HepG2 (cell line): ENCODE measurements around the gene SPATA33. TPM values are rescaled to one million over a fixed set of nuclear protein-coding genes. Genes with fewer than 3 reads are reported as not detected.

Experiments used
- ATF6 ChIP-seq: sonication (generic); formaldehyde crosslinking; conservative IDR thresholded peaks from 2 replicates; pipeline ENCODE4 v1.4.0; 2020; ENCODE audit warnings: missing genetic modification reagents
- BCL3 ChIP-seq: sonication (generic); formaldehyde crosslinking; IDR thresholded peaks from 2 replicates; pipeline ENCODE4 v1.5.1; 2020; ENCODE audit warnings: mild to moderate bottlenecking, missing genetic modification reagents, moderate library complexity
- BRCA1 ChIP-seq: sonication (generic); formaldehyde crosslinking; IDR thresholded peaks from 2 replicates; pipeline ENCODE4 v1.4.0; 2020; ENCODE audit warnings: missing genetic modification reagents
- CTCF ChIP-seq: sonication (generic); formaldehyde crosslinking; IDR thresholded peaks from 2 replicates; pipeline ENCODE4 v1.5.0; 2020; ENCODE audit warnings: mild to moderate bottlenecking, missing genetic modification reagents, moderate library complexity
- E2F2 ChIP-seq: sonication (generic); formaldehyde crosslinking; IDR thresholded peaks from 2 replicates; pipeline ENCODE4 v1.4.0; 2020; ENCODE audit warnings: missing genetic modification reagents, borderline replicate concordance
- FOXO1 ChIP-seq: sonication (generic); formaldehyde crosslinking; IDR thresholded peaks from 2 replicates; pipeline ENCODE4 v1.4.0; 2020; ENCODE audit warnings: missing genetic modification reagents
- MBNL3 ChIP-seq: fragments of 250-450 bp; sonication (Bioruptor Pico); conservative IDR thresholded peaks from 2 replicates; pipeline ENCODE4 v1.8.0; 2022; ENCODE audit warnings: mild to moderate bottlenecking, inconsistent platforms
- NFE2L2 ChIP-seq: fragments of 150-350 bp; IDR thresholded peaks from 2 replicates; pipeline ENCODE4 v1.6.1; 2014; ENCODE audit warnings: low read length
- NR2F1 ChIP-seq, 2 experiments: fragments of 450-650 bp in 1 of 2; formaldehyde crosslinking in 1 of 2; IDR thresholded peaks; 2 replicates each; pipeline versions ENCODE4 v1.5.0 to v1.6.1; 2016 to 2020; ENCODE audit warnings: mild to moderate bottlenecking in 1 of 2, missing compliant biosample characterization in 1 of 2, missing genetic modification reagents in 1 of 2, moderate library complexity in 1 of 2
- NR2F6 ChIP-seq, 2 experiments: IDR thresholded peaks; 2 replicates each; pipeline ENCODE4 v1.6.1; 2016; ENCODE audit warnings: antibody characterized with exemption in 1 of 2, mild to moderate bottlenecking in 1 of 2
- PCBP2 ChIP-seq: fragments of 200-400 bp; formaldehyde crosslinking; optimal IDR thresholded peaks from 2 replicates; pipeline ENCODE3; 2018; ENCODE audit warnings: low read length, low read depth; ENCODE audit not compliant: poor library complexity, severe bottlenecking
- RARA ChIP-seq: IDR thresholded peaks from 2 replicates; pipeline ENCODE4 v1.6.1; 2016; ENCODE audit warnings: missing genetic modification reagents, missing compliant biosample characterization
- ZNF180 ChIP-seq: sonication (generic); formaldehyde crosslinking; IDR thresholded peaks from 2 replicates; pipeline ENCODE4 v1.4.0; 2020; ENCODE audit warnings: low read depth, missing genetic modification reagents, borderline replicate concordance
- ZNF205 ChIP-seq: IDR thresholded peaks from 2 replicates; pipeline ENCODE4 v1.6.1; 2018; ENCODE audit warnings: missing biosample characterization, missing genetic modification reagents
- ZNF317 ChIP-seq: sonication (generic); formaldehyde crosslinking; IDR thresholded peaks from 2 replicates; pipeline ENCODE4 v1.5.0; 2020; ENCODE audit warnings: mild to moderate bottlenecking, missing genetic modification reagents
- ZNF431 ChIP-seq: sonication (generic); formaldehyde crosslinking; IDR thresholded peaks from 2 replicates; pipeline ENCODE4 v1.9.0; 2022; ENCODE audit warnings: missing genetic modification reagents, low read depth, mild to moderate bottlenecking, borderline replicate concordance
- ZSCAN22 ChIP-seq: sonication (generic); formaldehyde crosslinking; IDR thresholded peaks from 2 replicates; pipeline ENCODE4 v1.4.0; 2020; ENCODE audit warnings: mild to moderate bottlenecking, missing genetic modification reagents
- ZZZ3 ChIP-seq: sonication (generic); formaldehyde crosslinking; IDR thresholded peaks from 2 replicates; pipeline ENCODE4 v1.4.0; 2020; ENCODE audit warnings: missing genetic modification reagents, mild to moderate bottlenecking, borderline replicate concordance
- polyA plus RNA-seq, 8 experiments: library from polyadenylated mRNA; depleted of rRNA in 3 of 8; stranded (reverse) in 7 of 8; unstranded in 1 of 8; fragments of >200 nt; fragmentation: Illumina TruSeq in 4 of 8; extraction: Trizol in 4 of 8; gene quantifications; 2 replicates each; pipeline versions ENCODE4 v1.2.1 to v1.2.3, GENCODE V29; 2011 to 2016; ENCODE audit warnings: low read depth in 4 of 8, missing spikeins in 1 of 8, mixed read lengths in 1 of 8; ENCODE audit not compliant: insufficient read depth in 1 of 8
- total RNA-seq, 5 experiments: library from RNA; depleted of rRNA; stranded (reverse); fragments of >200 nt; fragmentation: Illumina TruSeq; extraction: Trizol; gene quantifications; 2 replicates each; pipeline ENCODE4 v1.2.3, GENCODE V29; 2016; ENCODE audit warnings: low read depth in 1 of 5
- TF ChIP-seq, protein P1 (sequence below): sonication (generic); formaldehyde crosslinking; IDR thresholded peaks from 2 replicates; pipeline ENCODE4 v1.5.0; 2020; ENCODE audit warnings: missing genetic modification reagents, mild to moderate bottlenecking, borderline replicate concordance

SPATA33 gene
- total and polyA plus RNA-seq, 2 of the 13 experiments (the other 11 are each of a cell fraction or from before 2014, with no cell fraction given): 5.7 to 11.0 TPM

DNA sequence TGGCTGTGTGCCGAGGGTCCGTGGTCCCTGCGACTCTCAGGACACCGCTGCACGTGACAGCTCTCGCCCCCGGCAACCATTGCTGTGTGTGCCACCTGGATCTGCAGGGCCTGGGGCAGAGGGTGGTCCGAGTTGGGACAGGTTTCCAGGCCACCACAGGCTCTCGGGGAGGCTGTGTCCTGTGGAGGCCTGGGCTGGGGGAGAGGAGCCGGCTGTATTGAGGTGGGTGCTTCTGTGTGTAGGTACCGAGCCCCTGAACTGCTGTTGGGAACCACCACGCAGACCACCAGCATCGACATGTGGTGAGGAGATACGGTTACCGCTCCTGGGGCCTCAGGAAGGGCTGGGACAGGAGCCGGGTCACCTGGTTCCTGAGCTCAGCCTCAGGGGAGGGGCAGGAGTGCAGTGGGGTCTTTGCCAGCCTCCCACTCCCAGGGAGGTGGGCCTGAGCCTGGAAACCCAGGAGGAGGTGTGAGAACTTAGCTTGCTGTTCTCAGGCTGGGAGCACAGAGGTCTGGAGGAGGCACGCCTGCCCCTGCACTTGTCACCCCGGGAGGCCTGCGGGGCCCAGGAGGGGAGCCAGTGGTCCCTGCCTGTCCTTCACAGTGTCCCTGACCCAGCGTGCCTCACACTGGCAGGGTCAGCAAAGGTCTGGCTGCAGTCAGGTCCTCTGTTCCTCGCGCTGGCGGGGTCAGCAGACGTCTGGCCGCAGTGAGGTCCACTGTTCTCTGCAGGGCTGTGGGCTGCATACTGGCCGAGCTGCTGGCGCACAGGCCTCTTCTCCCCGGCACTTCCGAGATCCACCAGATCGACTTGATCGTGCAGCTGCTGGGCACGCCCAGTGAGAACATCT is 36.5 kb downstream of the SPATA33 start (continued):
- TF ChIP-seq, protein P1, sequence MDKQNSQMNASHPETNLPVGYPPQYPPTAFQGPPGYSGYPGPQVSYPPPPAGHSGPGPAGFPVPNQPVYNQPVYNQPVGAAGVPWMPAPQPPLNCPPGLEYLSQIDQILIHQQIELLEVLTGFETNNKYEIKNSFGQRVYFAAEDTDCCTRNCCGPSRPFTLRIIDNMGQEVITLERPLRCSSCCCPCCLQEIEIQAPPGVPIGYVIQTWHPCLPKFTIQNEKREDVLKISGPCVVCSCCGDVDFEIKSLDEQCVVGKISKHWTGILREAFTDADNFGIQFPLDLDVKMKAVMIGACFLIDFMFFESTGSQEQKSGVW: no peak
- peak; percentile 46; the same call in 1 of the 2 replicates for TF ChIP-seq FOXO1 (CRISPR knock-in tag)
- TF ChIP-seq ZNF205 (CRISPR knock-in tag): 0 out of 2 replicates have a peak, but pooled peaks have one; percentile 17
- TF ChIP-seq ATF6 (CRISPR knock-in tag): no peak
- peak; percentile 80 to 89; a peak in 2 of 4 replicates for TF ChIP-seq NR2F1 (CRISPR knock-in tag; IDR thresholded peaks at IDR 0.05)
- TF ChIP-seq MBNL3 (CRISPR knock-in tag): no peak
- no peak for TF ChIP-seq BRCA1
- no peak for TF ChIP-seq NFE2L2
- no peak for TF ChIP-seq E2F2 (CRISPR knock-in tag)
- TF ChIP-seq ZSCAN22 (CRISPR knock-in tag): no peak
- TF ChIP-seq ZNF180 (CRISPR knock-in tag): no peak
- peak; percentile 83 for TF ChIP-seq NR2F6 (IDR thresholded peaks at IDR 0.05)
- peak; percentile 96 for TF ChIP-seq NR2F6 (CRISPR knock-in tag; IDR thresholded peaks at IDR 0.05)
- 0 out of 2 replicates have a peak, but pooled peaks have one; percentile 28 for TF ChIP-seq ZZZ3 (CRISPR knock-in tag)
- TF ChIP-seq BCL3 (CRISPR knock-in tag): 0 out of 2 replicates have a peak, but pooled peaks have one; percentile 51
- no peak for TF ChIP-seq ZNF317 (CRISPR knock-in tag)
- TF ChIP-seq RARA (CRISPR knock-in tag): peak; percentile 98
- TF ChIP-seq CTCF: peak; percentile 35
- TF ChIP-seq ZNF431 (CRISPR knock-in tag): peak; percentile 61; the same call in 1 of the 2 replicates
- no peak for TF ChIP-seq PCBP2
